Stimulated activated CD4-positive, alpha-beta T cell treated with anti-CD3 and anti-CD28 coated beads, Interleukin-4, amount 100 ng/mL, for 48 hours (primary cell): ENCODE results near the gene TMEM198.

Experiments used
- DNase-seq, 2 donors: peaks; one replicate each; pipeline ENCODE4 v3.0.0-alpha.2; 2020; ENCODE audit warnings: low read depth in 2 of 2

The TMEM198 gene

GRCh38 chr2:219543596-219544358 is at the start of gene TMEM198, which contains the start of gene CHPF:
Gene TMEM198, plus strand, starts transcription at chr2:219544028. Its CDS starts 700 bp downstream, at chr2:219544728.
Gene CHPF, minus strand, starts transcription at chr2:219543809. Its CDS starts 271 bp downstream, at chr2:219543538.
- DNase-seq, result peak; percentile 91 to 96

- DNase-seq, result no peak
Measured at GRCh38 chr2:219494952-219495530, 48.8 kb upstream of the TMEM198 start.

GRCh38 chr2:219495531-219496122 is 48.2 kb upstream of the TMEM198 start:
- peak; percentile 38 to 47 for DNase-seq

GRCh38 chr2:219496247-219496824 is 47.5 kb upstream of the TMEM198 start:
- no peak for DNase-seq

GRCh38 chr2:219496825-219497494 is 46.9 kb upstream of the TMEM198 start:
- no peak for DNase-seq

GRCh38 chr2:219497495-219498279 is 46.1 kb upstream of the TMEM198 start:
- no peak for DNase-seq

GRCh38 chr2:219498280-219499057 is 45.4 kb upstream of the TMEM198 start, which contains the start of gene GMPPA:
Gene GMPPA, plus strand, starts transcription at chr2:219498891. Its CDS starts 1,085 bp downstream, at chr2:219499976.
- DNase-seq, result peak; percentile 85 to 93

- no peak for DNase-seq
Measured at GRCh38 chr2:219499058-219499307, 44.8 kb upstream of the TMEM198 start.

GRCh38 chr2:219499555-219499954 is 44.3 kb upstream of the TMEM198 start:
- DNase-seq, result no peak

- no peak for DNase-seq
Measured at GRCh38 chr2:219500135-219500534, 43.7 kb upstream of the TMEM198 start.

- DNase-seq, result no peak
Measured at GRCh38 chr2:219501849-219502248, 42.0 kb upstream of the TMEM198 start.

- no peak for DNase-seq
Measured at GRCh38 chr2:219502618-219503017, 41.2 kb upstream of the TMEM198 start.

- DNase-seq, result no peak
Measured at GRCh38 chr2:219505585-219505984, 38.2 kb upstream of the TMEM198 start.

- no peak for DNase-seq
Measured at GRCh38 chr2:219506153-219506801, 37.6 kb upstream of the TMEM198 start.

GRCh38 chr2:219506802-219507526 is 36.9 kb upstream of the TMEM198 start:
- no peak for DNase-seq

- DNase-seq, result no peak
Measured at GRCh38 chr2:219507581-219508443, 36.0 kb upstream of the TMEM198 start.

- DNase-seq, result no peak
Measured at GRCh38 chr2:219508444-219508734, 35.4 kb upstream of the TMEM198 start.

- DNase-seq, result no peak
Measured at GRCh38 chr2:219508971-219509779, 34.7 kb upstream of the TMEM198 start.
